LNCAP (cell line): Measurements from ENCODE around the gene CXorf58.

Source experiments
- CTCF ChIP-seq: fragments of 450-650 bp; IDR thresholded peaks from 2 replicates; pipeline ENCODE4 v1.5.1; 2017; ENCODE audit warnings: mild to moderate bottlenecking

CXorf58 gene

GRCh38 chrX:23952984-23953907 is 45.4 kb downstream of the CXorf58 start:
- no peak for TF ChIP-seq CTCF

- no peak for TF ChIP-seq CTCF
These were observed 46.1 kb downstream of the CXorf58 start for GRCh38 chrX:23953908-23954269.

- no peak for TF ChIP-seq CTCF
These were observed 46.6 kb downstream of the CXorf58 start for GRCh38 chrX:23954396-23954795.

- no peak for TF ChIP-seq CTCF
These were observed 52.0 kb downstream of the CXorf58 start for GRCh38 chrX:23959781-23960180.

- no peak for TF ChIP-seq CTCF
These were observed 56.4 kb downstream of the CXorf58 start for GRCh38 chrX:23964191-23964590.

- no peak for TF ChIP-seq CTCF
These were observed 70.7 kb downstream of the CXorf58 start for GRCh38 chrX:23978491-23978890.

GRCh38 chrX:23980011-23980441 is 72.2 kb downstream of the CXorf58 start:
- no peak for TF ChIP-seq CTCF
